Thyroid gland (tissue), 4 donors: ENCODE data around the gene SHROOM3.

Experiments
- CTCF ChIP-seq, 6 experiments: fragments of 200-600 bp in 3 of 6; fragments of 450-650 bp in 3 of 6; sonication (generic) in 3 of 6; IDR thresholded peaks; one replicate each; pipeline ENCODE4 v1.5.1; 2016 to 2019; ENCODE audit warnings: antibody characterized with exemption in 6 of 6, mild to moderate bottlenecking in 2 of 6, inconsistent platforms in 1 of 6, moderate library complexity in 1 of 6
- POLR2A ChIP-seq, 2 donors: fragments of 450-650 bp; IDR thresholded peaks; one replicate each; pipeline ENCODE4 v1.6.1; 2017; ENCODE audit warnings: antibody characterized with exemption in 2 of 2, mild to moderate bottlenecking in 2 of 2, moderate library complexity in 1 of 2

- no peak for TF ChIP-seq CTCF (IDR thresholded peaks at IDR 0.05)
- TF ChIP-seq POLR2A (IDR thresholded peaks at IDR 0.05) = no peak
Measured at GRCh38 chr4:76562836-76563453, 127.9 kb downstream of the SHROOM3 start.
